Ishikawa (cell line): Measurements from ENCODE around the gene AGTR1.

Source experiments
- CEBPB ChIP-seq: IDR thresholded peaks from 2 replicates; pipeline ENCODE4 v1.6.1; 2012
- CREB1 ChIP-seq: IDR thresholded peaks from 2 replicates; pipeline ENCODE4 v1.6.1; 2012; ENCODE audit warnings: low read depth
- EGR1 ChIP-seq: IDR thresholded peaks from 2 replicates; pipeline ENCODE4 v1.6.1; 2012
- EP300 ChIP-seq: IDR thresholded peaks from 2 replicates; pipeline ENCODE4 v1.6.1; 2012; ENCODE audit warnings: borderline replicate concordance
- FOXM1 ChIP-seq: IDR thresholded peaks from 2 replicates; pipeline ENCODE4 v1.6.1; 2012; ENCODE audit warnings: low read depth, borderline replicate concordance
- MAX ChIP-seq: IDR thresholded peaks from 2 replicates; pipeline ENCODE4 v1.6.1; 2012
- NFIC ChIP-seq: IDR thresholded peaks from 2 replicates; pipeline ENCODE4 v1.6.1; 2012
- RAD21 ChIP-seq: IDR thresholded peaks from 2 replicates; pipeline ENCODE4 v1.6.1; 2012; ENCODE audit warnings: low read depth
- REST ChIP-seq: IDR thresholded peaks from 2 replicates; pipeline ENCODE4 v1.6.1; 2012; ENCODE audit warnings: low read depth, mild to moderate bottlenecking
- TAF1 ChIP-seq: IDR thresholded peaks from 2 replicates; pipeline ENCODE4 v1.6.1; 2012; ENCODE audit warnings: low read depth, mild to moderate bottlenecking
- TCF12 ChIP-seq: IDR thresholded peaks from 2 replicates; pipeline ENCODE4 v1.6.1; 2012; ENCODE audit warnings: low read depth
- TEAD4 ChIP-seq: IDR thresholded peaks from 2 replicates; pipeline ENCODE4 v1.6.1; 2012
- USF1 ChIP-seq: IDR thresholded peaks from 2 replicates; pipeline ENCODE4 v1.6.1; 2012
- YY1 ChIP-seq: IDR thresholded peaks from 2 replicates; pipeline ENCODE4 v1.6.1; 2012; ENCODE audit warnings: low read depth
- ZBTB7A ChIP-seq: IDR thresholded peaks from 2 replicates; pipeline ENCODE4 v1.6.1; 2012; ENCODE audit warnings: low read depth

AGTR1 gene

GRCh38 chr3:148746053-148746452, 48.4 kb downstream of the AGTR1 start:
- no peak for TF ChIP-seq YY1
- TF ChIP-seq TEAD4: no peak
- TF ChIP-seq RAD21: no peak
- no peak for TF ChIP-seq CEBPB
- no peak for TF ChIP-seq EP300
- TF ChIP-seq REST: no peak
- TF ChIP-seq EGR1: no peak
- TF ChIP-seq MAX: no peak
- no peak for TF ChIP-seq TAF1
- TF ChIP-seq NFIC: no peak
- TF ChIP-seq TCF12: no peak
- no peak for TF ChIP-seq CREB1
- no peak for TF ChIP-seq ZBTB7A
- TF ChIP-seq FOXM1: no peak
- TF ChIP-seq USF1: no peak

GRCh38 chr3:148748283-148748682, 50.6 kb downstream of the AGTR1 start:
- TF ChIP-seq RAD21 (no peak), EGR1 (no peak), USF1 (no peak), YY1 (no peak), CEBPB (no peak), MAX (no peak), FOXM1 (no peak), EP300 (no peak), CREB1 (no peak), NFIC (no peak), TEAD4 (no peak), TCF12 (no peak), TAF1 (no peak), REST (no peak), ZBTB7A (no peak)

- TF ChIP-seq TAF1 (no peak), TCF12 (no peak), RAD21 (no peak), REST (no peak), NFIC (no peak)
Measured at GRCh38 chr3:148750296-148750695, 52.6 kb downstream of the AGTR1 start.

GRCh38 chr3:148751461-148751860, 53.8 kb downstream of the AGTR1 start:
- no peak for TF ChIP-seq RAD21
- no peak for TF ChIP-seq EGR1
- no peak for TF ChIP-seq EP300
- TF ChIP-seq TAF1: no peak
- no peak for TF ChIP-seq YY1
- TF ChIP-seq USF1: no peak
- TF ChIP-seq ZBTB7A: no peak
- no peak for TF ChIP-seq MAX
- TF ChIP-seq NFIC: no peak
- TF ChIP-seq CREB1: no peak
- no peak for TF ChIP-seq CEBPB
- no peak for TF ChIP-seq TCF12
- no peak for TF ChIP-seq FOXM1
- no peak for TF ChIP-seq TEAD4
- TF ChIP-seq REST: no peak
